Neural crest cell (in vitro differentiated cells): Measurements from ENCODE around the gene RNF44. TPM values are rescaled to one million over a fixed set of nuclear protein-coding genes. Genes with fewer than 3 reads are reported as not detected.
A peak's percentile ranks its signal among the peaks of the same experiment; 100 is the strongest.

Experiments used
- DNase-seq: peaks from one replicate; pipeline ENCODE4 v3.0.0; 2021; ENCODE audit warnings: low read depth, mixed read lengths, low spot score
- H3K27ac Mint-ChIP-seq: one replicate; pipeline ENCODE4 v1.8.0; 2021; ENCODE audit warnings: mild to moderate bottlenecking, mixed read lengths; ENCODE audit not compliant: unreplicated experiment
- H3K27me3 Mint-ChIP-seq: 2 replicates; pipeline ENCODE4 v1.8.0; 2021; ENCODE audit warnings: low read depth, mild to moderate bottlenecking, mixed read lengths
- H3K36me3 Mint-ChIP-seq: 2 replicates; pipeline ENCODE4 v1.8.0; 2021; ENCODE audit warnings: low read depth, mild to moderate bottlenecking, mixed read lengths
- H3K4me1 Mint-ChIP-seq: 2 replicates; pipeline ENCODE4 v1.8.0; 2021; ENCODE audit warnings: mixed read lengths
- H3K4me3 Mint-ChIP-seq: one replicate; pipeline ENCODE4 v1.8.0; 2021; ENCODE audit warnings: mild to moderate bottlenecking, mixed read lengths
- H3K9me3 Mint-ChIP-seq: 2 replicates; pipeline ENCODE4 v1.8.0; 2021; ENCODE audit warnings: mixed read lengths
- CTCF ChIP-seq: fragments of 200-600 bp; sonication (generic); conservative IDR thresholded peaks from 2 replicates; pipeline ENCODE4 v1.5.0; 2021; ENCODE audit warnings: antibody characterized with exemption, mild to moderate bottlenecking
- total RNA-seq: library from RNA; stranded (reverse); gene quantifications from 2 replicates; pipeline ENCODE4 v1.2.1, GENCODE V29; 2021

RNF44 gene
- total RNA-seq, 1 donor from 2014 or later = 93.8 TPM

- Mint-ChIP-seq H3K27me3 (peaks cover 19% of the 10 kb centered on the region), H3K4me3 (no peak overlapping the region), H3K36me3 (no peaks in the 10 kb centered on the region), H3K4me1 (peaks cover 13% of the 10 kb centered on the region), H3K27ac (no peak overlapping the region), H3K9me3 (no peaks in the 10 kb centered on the region)
- no peak for DNase-seq
- no peak for TF ChIP-seq CTCF
Measured at GRCh38 chr5:176550275-176550831, 13.2 kb upstream of the RNF44 start.

GRCh38 chr5:176549871-176550270 lies 12.7 kb upstream of the RNF44 start:
- Mint-ChIP-seq H3K27me3 (peaks cover 23% of the 10 kb centered on the region), H3K9me3 (no peaks in the 10 kb centered on the region)
- no peak for TF ChIP-seq CTCF

GRCh38 chr5:176548967-176549444 lies 11.8 kb upstream of the RNF44 start, which contains the start of gene CDHR2:
Gene CDHR2, plus strand, starts transcription at chr5:176549342. Its CDS starts 16,011 bp downstream, at chr5:176565353.
- no peak for DNase-seq
- H3K27ac Mint-ChIP-seq = no peak within 1 kb of the TSS
- H3K4me1 Mint-ChIP-seq = peaks cover 7% of the 10 kb centered on the region
- H3K27me3 Mint-ChIP-seq = peaks cover 30% of the 10 kb centered on the region
- H3K36me3 Mint-ChIP-seq = no peaks in the 10 kb centered on the region
- no peaks in the 10 kb centered on the region for H3K9me3 Mint-ChIP-seq
- no peak within 1 kb of the TSS for H3K4me3 Mint-ChIP-seq
- no peak for TF ChIP-seq CTCF

More at GRCh38 chr5:176549871-176550270, 12.7 kb upstream of the RNF44 start:
- DNase-seq = no peak
- Mint-ChIP-seq H3K36me3 (no peaks in the 10 kb centered on the region), H3K27ac (no peak overlapping the region), H3K4me3 (no peak overlapping the region), H3K4me1 (peaks cover 10% of the 10 kb centered on the region)

GRCh38 chr5:176547802-176548201 lies 10.6 kb upstream of the RNF44 start:
- no peak for DNase-seq
- Mint-ChIP-seq H3K4me3 (peak overlapping the region; percentile 35), H3K9me3 (no peaks in the 10 kb centered on the region), H3K27me3 (peaks cover 31% of the 10 kb centered on the region), H3K27ac (no peak overlapping the region), H3K4me1 (peaks cover 4% of the 10 kb centered on the region), H3K36me3 (no peaks in the 10 kb centered on the region)
- no peak for TF ChIP-seq CTCF

- H3K4me1 Mint-ChIP-seq = peaks cover 16% of the 10 kb centered on the region
- TF ChIP-seq CTCF = no peak
- no peaks in the 10 kb centered on the region for H3K36me3 Mint-ChIP-seq
- peaks cover 43% of the 10 kb centered on the region for H3K27me3 Mint-ChIP-seq
- DNase-seq = no peak
- no peak overlapping the region for H3K4me3 Mint-ChIP-seq
- H3K9me3 Mint-ChIP-seq = no peaks in the 10 kb centered on the region
- H3K27ac Mint-ChIP-seq = no peak overlapping the region
Measured at GRCh38 chr5:176545737-176546509, 8.7 kb upstream of the RNF44 start.
